HS-27A (cell line): ENCODE measurements around the gene ASCC1.
"Not testable (repeated sequence)": the region's sequence is repeated elsewhere in the genome, so short reads cannot be mapped to it uniquely, and the experiment has no call there.

Experiments
- DNase-seq: peaks from one replicate; pipeline ENCODE4 v3.0.0-alpha.2; 2012; ENCODE audit warnings: low read depth, missing footprints

ASCC1 gene

GRCh38 chr10:72124989-72125388 is 91.1 kb downstream of the ASCC1 start:
- no peak for DNase-seq

DNA sequence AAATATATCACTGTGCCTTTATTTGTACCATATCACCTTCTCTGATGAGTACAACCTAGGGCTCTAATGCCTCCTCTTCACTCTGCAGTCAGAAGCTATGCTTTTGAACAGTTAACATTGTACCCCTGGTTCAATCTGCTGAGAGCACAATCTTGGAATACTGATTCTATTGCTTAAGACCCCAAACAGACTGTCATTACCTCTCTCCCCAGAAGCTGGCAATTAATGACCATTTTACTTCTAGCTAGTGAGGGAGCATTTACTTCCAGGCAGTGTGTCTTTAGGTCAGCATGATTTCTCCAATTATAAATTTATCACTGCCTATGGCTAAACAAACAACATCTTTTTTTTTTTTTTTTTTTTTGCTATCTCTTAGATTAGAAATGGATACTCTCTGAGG is 91.7 kb downstream of the ASCC1 start:
- no peak for DNase-seq

DNA sequence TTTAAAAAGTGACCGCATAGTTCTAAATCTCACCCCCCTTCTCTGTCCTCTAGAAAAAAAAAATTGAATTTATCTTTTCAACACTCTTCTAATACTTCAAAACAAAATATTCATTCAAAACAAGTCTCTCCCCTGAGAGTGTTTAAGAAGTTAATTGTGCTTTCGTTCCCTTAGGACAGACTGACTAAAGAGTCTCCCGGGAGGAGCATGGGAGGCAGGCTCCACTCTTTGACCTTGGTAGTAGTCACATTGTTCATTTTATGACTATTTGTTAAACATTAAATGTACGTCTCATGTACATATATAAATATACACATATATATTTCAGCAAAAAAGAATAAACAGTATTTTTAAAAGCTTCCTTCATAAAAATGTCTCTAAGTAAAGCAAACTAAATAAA is 92.5 kb downstream of the ASCC1 start:
- DNase-seq: no peak

GRCh38 chr10:72122221-72122620 is 93.9 kb downstream of the ASCC1 start:
- DNase-seq: no peak

GRCh38 chr10:72121389-72121788 is 94.7 kb downstream of the ASCC1 start:
- no peak for DNase-seq

- no peak for DNase-seq
Measured at GRCh38 chr10:72116372-72116771, 99.7 kb downstream of the ASCC1 start.

- DNase-seq: no peak
Measured at GRCh38 chr10:72114706-72115450, 101.2 kb downstream of the ASCC1 start.

DNA sequence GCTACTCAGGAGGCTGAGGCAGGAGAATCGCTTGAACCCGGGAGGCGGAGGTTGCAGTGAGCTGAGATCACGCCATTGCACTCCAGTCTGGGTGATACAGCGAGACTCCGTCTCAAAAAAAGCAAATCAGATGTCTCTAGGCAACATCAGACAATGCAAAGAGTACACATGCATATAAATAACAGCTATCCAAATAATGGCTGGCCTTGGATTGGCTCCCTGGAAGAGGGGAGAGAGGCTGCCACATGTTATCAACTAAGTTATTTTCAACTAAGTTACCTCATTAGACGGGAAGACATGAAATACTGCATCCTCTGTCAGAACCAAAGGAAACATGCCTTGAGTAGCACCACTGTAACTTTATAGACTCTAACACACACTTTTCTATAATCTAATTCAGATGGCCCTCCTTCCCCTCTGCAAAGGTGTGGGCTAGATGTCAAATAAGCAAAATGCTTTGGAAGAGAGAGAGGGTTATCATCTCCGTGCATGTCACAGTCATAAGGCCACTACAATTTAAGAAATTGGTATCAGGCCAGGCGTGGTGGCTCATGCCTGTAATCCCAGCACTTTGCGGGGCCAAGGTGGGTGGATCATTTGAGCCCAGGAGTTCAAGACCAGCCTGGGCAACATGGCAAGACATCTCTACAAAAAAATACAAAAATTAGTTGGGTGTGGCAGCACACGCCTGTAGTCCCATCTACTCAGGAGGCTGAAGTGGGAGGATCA is 105.2 kb downstream of the ASCC1 start:
- DNase-seq: no peak

DNA sequence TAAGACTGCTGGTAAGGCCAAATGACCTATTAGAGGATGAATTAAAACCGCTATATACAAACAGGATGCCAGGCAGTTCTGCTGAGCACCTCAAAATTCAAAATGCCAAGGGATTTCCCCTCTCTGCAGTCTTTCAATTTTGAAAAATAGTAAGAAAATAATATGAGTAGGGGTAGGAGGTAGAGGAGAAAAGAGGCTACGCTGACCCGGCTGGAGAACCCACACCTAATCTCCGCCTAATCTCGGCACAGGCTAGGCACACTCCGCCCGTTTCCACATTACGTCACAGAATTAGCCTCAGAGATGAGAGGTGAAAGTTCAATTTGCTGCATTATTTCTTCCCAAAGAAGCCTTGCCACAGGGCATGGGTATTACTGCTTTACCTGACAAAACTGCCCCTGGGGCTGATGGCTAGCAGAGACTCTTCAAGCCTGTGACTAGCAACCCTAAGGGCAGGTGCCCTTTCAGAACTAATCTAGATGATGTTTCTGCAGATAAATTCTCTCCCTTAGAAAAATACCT is 106.4 kb downstream of the ASCC1 start:
- no peak for DNase-seq

GRCh38 chr10:72108830-72109635 is 107.0 kb downstream of the ASCC1 start:
- DNase-seq: no peak

GRCh38 chr10:72108004-72108370 is 108.1 kb downstream of the ASCC1 start:
- DNase-seq: not testable (repeated sequence)

DNA sequence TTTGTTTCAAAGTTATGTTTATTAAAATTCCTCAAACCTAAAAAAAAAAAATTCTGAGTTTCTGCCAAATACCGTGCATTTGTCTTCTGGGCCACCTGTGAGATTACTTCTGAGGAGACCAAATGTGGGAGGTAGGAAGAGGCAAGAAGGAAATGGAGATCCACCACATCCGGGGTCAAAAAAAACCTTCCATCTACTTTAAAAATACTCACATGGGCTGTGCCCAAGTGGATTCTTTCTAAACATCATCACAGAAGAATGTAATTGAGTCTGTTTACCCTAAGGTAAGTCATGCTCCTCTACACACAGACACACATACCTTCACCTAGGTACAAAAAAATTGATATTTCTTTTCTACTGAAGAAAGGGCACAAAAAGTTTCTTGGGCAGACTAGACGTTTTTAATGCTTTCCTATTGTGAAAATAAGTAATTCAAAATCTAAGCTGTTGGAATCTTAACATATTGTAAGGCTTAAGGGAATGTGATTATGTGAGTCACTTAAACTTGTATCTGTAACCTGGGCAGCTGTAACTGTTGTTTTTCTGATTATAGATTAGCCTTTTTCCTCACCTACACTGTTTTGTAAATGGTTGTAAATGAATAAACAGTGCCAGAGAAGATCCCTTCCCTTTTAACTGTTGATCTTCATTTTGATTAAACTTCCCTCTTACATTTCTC is 108.6 kb downstream of the ASCC1 start:
- no peak for DNase-seq

GRCh38 chr10:72106896-72107295 is 109.2 kb downstream of the ASCC1 start:
- no peak for DNase-seq

DNA sequence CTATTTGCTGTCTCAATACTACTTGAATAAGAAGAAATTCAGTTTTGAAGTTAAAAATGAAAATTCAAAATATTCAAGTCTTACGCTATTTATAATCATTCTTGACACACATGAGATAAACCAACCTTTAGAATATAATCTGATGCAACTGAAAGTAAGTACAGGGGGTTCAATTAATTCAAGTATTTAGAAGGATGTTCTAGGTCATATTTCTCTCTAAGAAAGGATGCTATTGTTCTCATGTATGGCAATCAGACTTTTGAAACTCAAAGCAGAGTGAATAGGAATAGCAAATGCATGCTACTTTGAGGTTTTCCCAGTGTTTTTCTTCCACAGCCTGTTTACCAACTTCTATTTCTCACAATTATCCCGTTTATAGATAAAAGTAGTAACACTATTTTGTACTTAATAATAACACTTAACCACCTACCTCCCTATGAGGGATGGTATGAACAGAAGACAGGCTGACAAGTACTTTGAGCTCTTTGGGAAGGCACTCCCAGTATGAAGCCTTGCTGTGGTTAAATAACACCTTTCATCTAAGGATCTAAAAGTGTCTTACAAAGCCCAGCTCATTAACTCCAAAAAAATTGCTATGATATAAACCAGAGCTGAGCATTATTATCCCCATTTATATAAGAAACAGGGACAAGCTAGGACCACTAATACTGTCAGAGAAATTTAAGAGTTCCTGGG is 109.8 kb downstream of the ASCC1 start:
- no peak for DNase-seq

- no peak for DNase-seq
Measured at GRCh38 chr10:72105710-72106109, 110.4 kb downstream of the ASCC1 start.

DNA sequence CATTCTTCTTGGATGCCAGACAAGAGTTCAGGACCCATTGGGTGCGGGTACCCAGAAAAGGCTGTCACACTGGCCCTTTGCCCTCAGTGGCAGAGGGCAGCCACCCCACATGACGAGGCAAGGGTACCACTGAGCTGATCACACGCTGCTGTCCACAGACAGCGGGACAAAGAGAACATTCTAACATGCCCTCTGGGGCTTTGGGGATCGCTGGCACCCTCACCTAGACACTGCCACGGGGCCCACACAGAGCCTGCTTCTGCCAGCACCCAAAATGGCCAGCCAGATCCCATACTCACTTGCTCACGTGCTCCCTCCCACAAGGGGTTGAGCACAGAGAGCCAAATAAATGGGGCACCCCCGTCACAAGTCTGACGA is 111.0 kb downstream of the ASCC1 start:
- DNase-seq: no peak

- no peak for DNase-seq
Measured at GRCh38 chr10:72104472-72105097, 111.5 kb downstream of the ASCC1 start.

- no peak for DNase-seq
Measured at GRCh38 chr10:72099600-72099921, 116.5 kb downstream of the ASCC1 start.

- DNase-seq: no peak
Measured at GRCh38 chr10:72098836-72099599, 117.1 kb downstream of the ASCC1 start.

DNA sequence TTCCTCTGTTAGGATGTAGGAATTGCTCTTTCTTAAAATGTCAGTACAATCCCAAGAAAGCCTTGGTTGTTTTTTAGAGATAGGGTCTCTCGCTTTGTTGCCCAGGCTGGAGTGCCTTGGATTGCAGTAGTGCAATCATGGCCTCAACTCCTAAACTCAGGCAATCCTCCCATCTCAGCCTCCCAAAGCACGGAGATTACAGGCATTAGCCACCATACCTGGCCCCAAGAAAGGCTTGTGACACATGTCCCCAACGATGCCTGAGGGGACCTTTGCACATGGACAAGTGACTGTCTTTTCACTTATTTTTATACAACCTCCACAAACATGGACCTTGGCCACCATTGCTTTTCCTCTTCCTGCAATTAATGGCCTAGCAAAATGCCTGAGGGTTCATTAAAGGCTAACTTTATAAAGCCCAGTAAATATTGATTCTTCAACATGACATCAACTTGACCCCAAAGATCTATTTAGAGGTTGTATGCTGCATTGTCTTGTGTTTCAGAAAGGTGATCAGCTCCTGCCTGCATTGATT is 117.7 kb downstream of the ASCC1 start:
- DNase-seq: no peak
